ENCODE data around the gene PSMC5. TPM values are rescaled to one million over a fixed set of nuclear protein-coding genes. Genes with fewer than 3 reads are reported as not detected.
"Not testable (repeated sequence)": the region's sequence is repeated elsewhere in the genome, so short reads cannot be mapped to it uniquely, and the experiment has no call there.

PSMC5 gene
- total RNA-seq, 1 experiment from 2014 or later: 183 TPM

DNA sequence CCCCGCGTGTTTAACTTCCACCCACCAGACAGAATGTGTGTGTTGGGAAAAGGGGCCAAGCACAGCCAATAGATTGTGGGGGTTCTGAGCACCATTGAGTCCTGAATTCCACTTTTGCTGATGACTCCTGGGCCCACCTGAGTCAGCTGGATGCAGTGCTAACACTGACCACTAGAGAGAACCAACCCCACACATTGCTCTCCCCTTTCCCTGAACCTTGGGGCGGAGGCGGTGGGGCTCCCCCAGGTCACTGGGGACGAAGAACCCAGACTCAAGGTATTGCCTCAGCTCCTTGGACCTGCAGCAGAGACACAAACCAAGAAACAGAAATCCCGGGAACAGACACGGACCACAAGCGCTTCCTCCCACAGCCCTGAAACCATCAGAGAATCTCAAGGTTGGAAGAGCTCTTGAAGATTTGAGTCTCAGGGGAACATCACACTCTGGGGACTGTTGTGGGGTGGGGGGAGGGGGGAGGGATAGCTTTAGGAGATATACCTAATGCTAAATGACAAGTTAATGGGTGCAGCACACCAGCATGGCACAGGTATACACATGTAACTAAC, 46.9 kb downstream of the PSMC5 start:
- not testable (repeated sequence) for H3K4me1 ChIP-seq (ENCODE audit: insufficient read depth, low read length); H2BK12ac ChIP-seq (ENCODE audit: insufficient read length, low read depth, low read length); H3T11ph ChIP-seq (ENCODE audit: low read length); H3K79me1 ChIP-seq (ENCODE audit: insufficient read depth, low read depth, low read length, poor library complexity, severe bottlenecking); H2BK120ac ChIP-seq (ENCODE audit: low read depth, low read length, poor library complexity, severe bottlenecking); H3K27ac ChIP-seq (ENCODE audit: insufficient read length, low read depth, low read length); H3K27me3 Mint-ChIP-seq (ENCODE audit: low read depth); H3K4me3 Mint-ChIP-seq; H3K9me3 Mint-ChIP-seq; H3K23me2 ChIP-seq (ENCODE audit: insufficient read length, low read depth, low read length, poor library complexity, severe bottlenecking); H2AFZ ChIP-seq (ENCODE audit: low read length); H3K9ac ChIP-seq (ENCODE audit: extremely low read depth, insufficient read length, low read length); H3K14ac ChIP-seq (ENCODE audit: insufficient read depth, low read length); H4K91ac ChIP-seq (ENCODE audit: insufficient read length, low read depth, low read length); H3K4ac ChIP-seq (ENCODE audit: low read depth, low read length); H2BK20ac ChIP-seq (ENCODE audit: low read depth, low read length, poor library complexity, severe bottlenecking); H3K9me3 ChIP-seq (ENCODE audit: control insufficient read depth, low read depth, low read length); H3K79me2 ChIP-seq (ENCODE audit: insufficient read depth, low read length); H2BK5ac ChIP-seq (ENCODE audit: insufficient read length, low read length); H3K4me2 ChIP-seq (ENCODE audit: insufficient read depth, insufficient read length, low read length); H2AK5ac ChIP-seq (ENCODE audit: insufficient read length, low read length); H3K4me1 Mint-ChIP-seq; H3K27me3 ChIP-seq (ENCODE audit: insufficient read depth, low read length); H2BK15ac ChIP-seq (ENCODE audit: low read depth, low read length); H3K56ac ChIP-seq (ENCODE audit: insufficient read length, low read depth, low read length); H3K36me3 Mint-ChIP-seq (ENCODE audit: insufficient read depth in 1 of 3, low read depth in 3 of 3); H3K18ac ChIP-seq (ENCODE audit: insufficient read length, low read depth, low read length); H4K5ac ChIP-seq (ENCODE audit: insufficient read length, low read depth, low read length); H3K23ac ChIP-seq (ENCODE audit: insufficient read length, low read depth, low read length); H4K20me1 ChIP-seq (ENCODE audit: control insufficient read depth, insufficient read depth, insufficient read length); H4K8ac ChIP-seq (replicated peaks; ENCODE audit: insufficient read length, low read depth, low read length)
- WGBS (ENCODE audit: extremely low coverage, insufficient read length, low lambda C conversion rate): no CpG with 5 or more reads among the region's 8 CpGs
- DNase-seq: peak; percentile 42
- TF ChIP-seq, protein P1, sequence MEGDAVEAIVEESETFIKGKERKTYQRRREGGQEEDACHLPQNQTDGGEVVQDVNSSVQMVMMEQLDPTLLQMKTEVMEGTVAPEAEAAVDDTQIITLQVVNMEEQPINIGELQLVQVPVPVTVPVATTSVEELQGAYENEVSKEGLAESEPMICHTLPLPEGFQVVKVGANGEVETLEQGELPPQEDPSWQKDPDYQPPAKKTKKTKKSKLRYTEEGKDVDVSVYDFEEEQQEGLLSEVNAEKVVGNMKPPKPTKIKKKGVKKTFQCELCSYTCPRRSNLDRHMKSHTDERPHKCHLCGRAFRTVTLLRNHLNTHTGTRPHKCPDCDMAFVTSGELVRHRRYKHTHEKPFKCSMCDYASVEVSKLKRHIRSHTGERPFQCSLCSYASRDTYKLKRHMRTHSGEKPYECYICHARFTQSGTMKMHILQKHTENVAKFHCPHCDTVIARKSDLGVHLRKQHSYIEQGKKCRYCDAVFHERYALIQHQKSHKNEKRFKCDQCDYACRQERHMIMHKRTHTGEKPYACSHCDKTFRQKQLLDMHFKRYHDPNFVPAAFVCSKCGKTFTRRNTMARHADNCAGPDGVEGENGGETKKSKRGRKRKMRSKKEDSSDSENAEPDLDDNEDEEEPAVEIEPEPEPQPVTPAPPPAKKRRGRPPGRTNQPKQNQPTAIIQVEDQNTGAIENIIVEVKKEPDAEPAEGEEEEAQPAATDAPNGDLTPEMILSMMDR (conservative IDR thresholded peaks at IDR 0.05): peak; percentile 32; the same call in 1 of the 3 replicates
- H3K27ac Mint-ChIP-seq: 0 out of 7 replicates have a peak overlapping the region, but pooled peaks of 1 of the 3 experiments have one; percentile 86

DNA sequence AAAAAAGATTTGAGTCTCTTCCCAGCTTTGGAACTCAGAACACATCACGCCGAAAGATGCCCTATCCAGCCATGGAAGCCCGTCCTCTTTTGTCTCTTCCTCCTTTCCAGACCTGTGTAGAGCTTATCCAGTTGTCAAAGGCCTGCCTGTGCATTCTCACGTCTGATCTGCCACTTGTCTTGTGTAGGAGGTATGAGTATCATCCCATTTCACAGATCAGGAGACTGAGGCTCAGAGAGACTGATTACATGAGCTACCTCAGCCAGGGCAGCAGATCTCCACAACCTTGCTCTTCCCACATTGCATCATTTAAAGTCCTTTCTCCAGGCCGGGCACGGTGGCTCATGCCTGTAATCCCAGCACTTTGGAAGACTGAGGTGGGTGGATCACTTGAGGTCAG, 47.5 kb downstream of the PSMC5 start:
- not testable (repeated sequence) for H2AK5ac ChIP-seq (ENCODE audit: insufficient read length, low read length); H3K14ac ChIP-seq (ENCODE audit: insufficient read depth, low read length); H3K23me2 ChIP-seq (ENCODE audit: insufficient read length, low read depth, low read length, poor library complexity, severe bottlenecking); H2BK12ac ChIP-seq (ENCODE audit: insufficient read length, low read depth, low read length); H2BK5ac ChIP-seq (ENCODE audit: insufficient read length, low read length); H3K9me3 ChIP-seq (ENCODE audit: control insufficient read depth, low read depth, low read length); DNase-seq; H3K79me2 ChIP-seq (ENCODE audit: insufficient read depth, low read length); H3K4me1 ChIP-seq (ENCODE audit: insufficient read depth, low read length); H3K4me2 ChIP-seq (ENCODE audit: insufficient read depth, insufficient read length, low read length); H2BK120ac ChIP-seq (ENCODE audit: low read depth, low read length, poor library complexity, severe bottlenecking); H3K36me3 Mint-ChIP-seq (ENCODE audit: insufficient read depth in 1 of 3, low read depth in 3 of 3); H3K4me1 Mint-ChIP-seq; H4K91ac ChIP-seq (ENCODE audit: insufficient read length, low read depth, low read length); H3K9me3 Mint-ChIP-seq; H4K20me1 ChIP-seq (ENCODE audit: control insufficient read depth, insufficient read depth, insufficient read length); H2AFZ ChIP-seq (ENCODE audit: low read length); H3K9ac ChIP-seq (ENCODE audit: extremely low read depth, insufficient read length, low read length); H2BK15ac ChIP-seq (ENCODE audit: low read depth, low read length); H3K18ac ChIP-seq (ENCODE audit: insufficient read length, low read depth, low read length); H2BK20ac ChIP-seq (ENCODE audit: low read depth, low read length, poor library complexity, severe bottlenecking); H3K56ac ChIP-seq (ENCODE audit: insufficient read length, low read depth, low read length); H3K27me3 ChIP-seq (ENCODE audit: insufficient read depth, low read length); H3T11ph ChIP-seq (ENCODE audit: low read length); H3K79me1 ChIP-seq (ENCODE audit: insufficient read depth, low read depth, low read length, poor library complexity, severe bottlenecking); H3K27ac ChIP-seq (ENCODE audit: insufficient read length, low read depth, low read length); H4K8ac ChIP-seq (replicated peaks; ENCODE audit: insufficient read length, low read depth, low read length); H3K27me3 Mint-ChIP-seq (ENCODE audit: low read depth); H3K27ac Mint-ChIP-seq; H3K23ac ChIP-seq (ENCODE audit: insufficient read length, low read depth, low read length); H3K4me3 Mint-ChIP-seq; H3K4ac ChIP-seq (ENCODE audit: low read depth, low read length); H4K5ac ChIP-seq (ENCODE audit: insufficient read length, low read depth, low read length)
- WGBS (ENCODE audit: extremely low coverage, insufficient read length, low lambda C conversion rate): no CpG with 5 or more reads among the region's 6 CpGs

All from H9 (cell line).